GM23248 (cell line): ENCODE data around the gene PIK3C2B.

Experiments
- EZH2 ChIP-seq: fragments of 200-600 bp; sonication (generic); IDR thresholded peaks from 2 replicates; pipeline ENCODE4 v1.6.1; 2018; ENCODE audit warnings: antibody characterized with exemption, mild to moderate bottlenecking; ENCODE audit not compliant: insufficient read depth, poor library complexity, severe bottlenecking
- EZH2phosphoT487 ChIP-seq: fragments of 200-600 bp; sonication (generic); IDR thresholded peaks from 2 replicates; pipeline ENCODE4 v1.6.1; 2018; ENCODE audit warnings: antibody characterized with exemption, moderate library complexity, mild to moderate bottlenecking, low read depth; ENCODE audit not compliant: insufficient read depth

- TF ChIP-seq EZH2 = no peak
- no peak for TF ChIP-seq EZH2phosphoT487
Measured at GRCh38 chr1:204528241-204528640, 33.6 kb upstream of the PIK3C2B start.
